Measurements from ENCODE around the gene AGBL5.
"Not testable (repeated sequence)": the region's sequence is repeated elsewhere in the genome, so short reads cannot be mapped to it uniquely, and the experiment has no call there.

Gene AGBL5

GRCh38 chr2:27118525-27119329 lies 67.3 kb downstream of the AGBL5 start, which contains the start of gene CGREF1:
TSS of gene CGREF1 (minus strand) at chr2:27119128. CDS start at chr2:27104366, 14,762 bp downstream.
- peak; percentile 72 for DNase-seq (ENCODE audit: low spot score)

GRCh38 chr2:27119330-27119670 lies 67.8 kb downstream of the AGBL5 start:
- not testable (repeated sequence) for DNase-seq (ENCODE audit: low spot score)

Data from GM03348 (cell line).